Cardiac muscle cell (in vitro differentiated cells and primary cell): Measurements from ENCODE around the gene UCP3. TPM values are rescaled to one million over a fixed set of nuclear protein-coding genes. Genes with fewer than 3 reads are reported as not detected.

Experiments
- DNase-seq, 2 donors: peaks; one replicate each; pipeline versions ENCODE4 v3.0.0 to v3.0.0-alpha.2; 2010 to 2017; ENCODE audit warnings: low read depth in 1 of 2, low spot score in 1 of 2
- H3K27ac ChIP-seq: fragments of 200-600 bp; sonication (generic); 2 replicates; pipeline ENCODE4 v1.5.1; 2016
- H3K27me3 ChIP-seq: fragments of 200-600 bp; sonication (generic); 2 replicates; pipeline ENCODE4 v1.6.0; 2016; ENCODE audit warnings: control low read depth
- H3K36me3 ChIP-seq: fragments of 200-600 bp; sonication (generic); 2 replicates; pipeline ENCODE4 v1.5.1; 2016; ENCODE audit warnings: control low read depth
- H3K4me1 ChIP-seq: fragments of 200-600 bp; sonication (generic); 2 replicates; pipeline ENCODE4 v1.8.1; 2017; ENCODE audit warnings: low read depth, mild to moderate bottlenecking, mixed run types
- H3K4me3 ChIP-seq: fragments of 200-600 bp; sonication (generic); 2 replicates; pipeline ENCODE4 v1.5.1; 2016; ENCODE audit warnings: mild to moderate bottlenecking
- H3K9me3 ChIP-seq: fragments of 200-600 bp; sonication (generic); 2 replicates; pipeline ENCODE4 v1.5.1; 2017; ENCODE audit warnings: low read depth, mild to moderate bottlenecking, control low read depth
- CTCF ChIP-seq: IDR thresholded peaks from 2 replicates; pipeline ENCODE4 v1.5.1; 2012; ENCODE audit warnings: low read depth, mild to moderate bottlenecking, low read length
- polyA plus RNA-seq: library from polyadenylated mRNA; unstranded; fragments of >200 nt; fragmentation: Nextera tagmentation; extraction: Ambion mirVana; gene quantifications from 2 replicates; pipeline ENCODE4 v1.2.1, GENCODE V29; 2016
- total RNA-seq: library from RNA; depleted of rRNA; stranded (reverse); fragments of >200 nt; gene quantifications from 2 replicates; pipeline ENCODE4 v1.2.3, GENCODE V29; 2016

UCP3 gene
- total and polyA plus RNA-seq, 2 experiments from 2014 or later = 0.95 to 2.0 TPM

- Histone ChIP-seq H3K4me3 (no peak overlapping the region), H3K9me3 (no peaks in the 10 kb centered on the region), H3K27me3 (no peaks in the 10 kb centered on the region), H3K36me3 (no peaks in the 10 kb centered on the region), H3K4me1 (no peaks in the 10 kb centered on the region), H3K27ac (no peak overlapping the region)
- DNase-seq = no peak
- TF ChIP-seq CTCF = no peak
Observed at GRCh38 chr11:73963861-73964260, 45.0 kb downstream of the UCP3 start.

GRCh38 chr11:73962101-73962705, 46.7 kb downstream of the UCP3 start:
- H3K27me3 ChIP-seq = peaks cover 16% of the 10 kb centered on the region
- TF ChIP-seq CTCF = no peak
- H3K4me3 ChIP-seq = no peak overlapping the region
- H3K4me1 ChIP-seq = no peaks in the 10 kb centered on the region
- no peak for DNase-seq
- no peaks in the 10 kb centered on the region for H3K9me3 ChIP-seq
- H3K27ac ChIP-seq = no peak overlapping the region
- H3K36me3 ChIP-seq = no peaks in the 10 kb centered on the region

- Histone ChIP-seq H3K9me3 (no peaks in the 10 kb centered on the region), H3K27ac (no peak overlapping the region), H3K27me3 (peaks cover 23% of the 10 kb centered on the region), H3K4me1 (no peaks in the 10 kb centered on the region), H3K36me3 (no peaks in the 10 kb centered on the region), H3K4me3 (no peak overlapping the region)
- TF ChIP-seq CTCF = no peak
- DNase-seq = no peak
Observed at GRCh38 chr11:73961321-73961720, 47.6 kb downstream of the UCP3 start.

GRCh38 chr11:73958521-73959141, 50.3 kb downstream of the UCP3 start:
- Histone ChIP-seq H3K9me3 (no peaks in the 10 kb centered on the region), H3K27ac (no peak overlapping the region), H3K4me3 (no peak overlapping the region), H3K27me3 (peaks cover 29% of the 10 kb centered on the region), H3K36me3 (no peaks in the 10 kb centered on the region), H3K4me1 (no peaks in the 10 kb centered on the region)
- TF ChIP-seq CTCF = no peak
- no peak for DNase-seq

GRCh38 chr11:73957654-73958361, 51.1 kb downstream of the UCP3 start:
- Histone ChIP-seq H3K4me3 (no peak overlapping the region), H3K36me3 (no peaks in the 10 kb centered on the region), H3K27me3 (peaks cover 29% of the 10 kb centered on the region), H3K4me1 (no peaks in the 10 kb centered on the region), H3K9me3 (no peaks in the 10 kb centered on the region), H3K27ac (no peak overlapping the region)
- no peak for DNase-seq
- TF ChIP-seq CTCF = no peak
